Karpas-422 (cell line): ENCODE results near the gene DPYSL5. TPM values are rescaled to one million over a fixed set of nuclear protein-coding genes. Genes with fewer than 3 reads are reported as not detected.

Experiments
- DNase-seq: peaks from one replicate; pipeline ENCODE4 v3.0.0-alpha.2; 2015
- H2AFZ ChIP-seq: fragments of 200-600 bp; sonication (generic); 2 replicates; pipeline ENCODE4 v1.6.1; 2014; ENCODE audit warnings: antibody characterized with exemption, low read length, mixed read lengths
- H3K27ac ChIP-seq: fragments of 200-600 bp; sonication (generic); 2 replicates; pipeline ENCODE4 v1.5.1; 2014; ENCODE audit warnings: mild to moderate bottlenecking, low read length, moderate library complexity
- H3K27me3 ChIP-seq: fragments of 200-600 bp; sonication (generic); 2 replicates; pipeline ENCODE4 v1.6.1; 2014; ENCODE audit warnings: low read length, mixed read lengths
- H3K36me3 ChIP-seq: fragments of 200-600 bp; sonication (generic); 2 replicates; pipeline ENCODE4 v1.6.1; 2014; ENCODE audit warnings: low read length, mixed read lengths; ENCODE audit not compliant: insufficient read depth
- H3K4me1 ChIP-seq: fragments of 200-600 bp; sonication (generic); 2 replicates; pipeline ENCODE4 v1.6.1; 2014; ENCODE audit warnings: mild to moderate bottlenecking, low read length, mixed read lengths
- H3K4me2 ChIP-seq: fragments of 200-600 bp; sonication (generic); 2 replicates; pipeline ENCODE4 v1.6.1; 2014; ENCODE audit warnings: low read length, low read depth, mild to moderate bottlenecking; ENCODE audit not compliant: poor library complexity, severe bottlenecking
- H3K4me3 ChIP-seq: fragments of 200-600 bp; sonication (generic); 2 replicates; pipeline ENCODE4 v1.5.1; 2014; ENCODE audit warnings: mild to moderate bottlenecking, antibody characterized with exemption, low read length, mixed read lengths
- H3K79me2 ChIP-seq: fragments of 200-600 bp; sonication (generic); 2 replicates; pipeline ENCODE4 v1.6.1; 2014; ENCODE audit warnings: mild to moderate bottlenecking, low read length, mixed read lengths
- H3K9ac ChIP-seq: fragments of 200-600 bp; sonication (generic); 2 replicates; pipeline ENCODE4 v1.6.0; 2014; ENCODE audit warnings: low read length
- H3K9me2 ChIP-seq: fragments of 200-600 bp; sonication (generic), shearing (Covaris generic); replicated peaks from 2 replicates; pipeline ENCODE4 v1.6.0; 2014; ENCODE audit warnings: mild to moderate bottlenecking, low read length, moderate library complexity; ENCODE audit not compliant: insufficient read depth
- H3K9me3 ChIP-seq: fragments of 300-700, 200-600 bp; sonication (generic); 2 replicates; pipeline ENCODE4 v1.6.1; 2014; ENCODE audit warnings: low read length, mixed read lengths
- H4K20me1 ChIP-seq: fragments of 200-600 bp; sonication (generic); 2 replicates; pipeline ENCODE4 v1.6.1; 2014; ENCODE audit warnings: mild to moderate bottlenecking, antibody characterized with exemption, low read length, low read depth; ENCODE audit not compliant: insufficient read depth
- total RNA-seq: library from RNA; depleted of rRNA; stranded (reverse); fragments of >200 nt; shearing (Covaris generic); gene quantifications from 2 replicates; pipeline ENCODE4 v1.2.3, GENCODE V29; 2014; ENCODE audit warnings: low replicate concordance

DPYSL5 gene
- total RNA-seq, 1 experiment from 2014 or later, result not detected

DNA sequence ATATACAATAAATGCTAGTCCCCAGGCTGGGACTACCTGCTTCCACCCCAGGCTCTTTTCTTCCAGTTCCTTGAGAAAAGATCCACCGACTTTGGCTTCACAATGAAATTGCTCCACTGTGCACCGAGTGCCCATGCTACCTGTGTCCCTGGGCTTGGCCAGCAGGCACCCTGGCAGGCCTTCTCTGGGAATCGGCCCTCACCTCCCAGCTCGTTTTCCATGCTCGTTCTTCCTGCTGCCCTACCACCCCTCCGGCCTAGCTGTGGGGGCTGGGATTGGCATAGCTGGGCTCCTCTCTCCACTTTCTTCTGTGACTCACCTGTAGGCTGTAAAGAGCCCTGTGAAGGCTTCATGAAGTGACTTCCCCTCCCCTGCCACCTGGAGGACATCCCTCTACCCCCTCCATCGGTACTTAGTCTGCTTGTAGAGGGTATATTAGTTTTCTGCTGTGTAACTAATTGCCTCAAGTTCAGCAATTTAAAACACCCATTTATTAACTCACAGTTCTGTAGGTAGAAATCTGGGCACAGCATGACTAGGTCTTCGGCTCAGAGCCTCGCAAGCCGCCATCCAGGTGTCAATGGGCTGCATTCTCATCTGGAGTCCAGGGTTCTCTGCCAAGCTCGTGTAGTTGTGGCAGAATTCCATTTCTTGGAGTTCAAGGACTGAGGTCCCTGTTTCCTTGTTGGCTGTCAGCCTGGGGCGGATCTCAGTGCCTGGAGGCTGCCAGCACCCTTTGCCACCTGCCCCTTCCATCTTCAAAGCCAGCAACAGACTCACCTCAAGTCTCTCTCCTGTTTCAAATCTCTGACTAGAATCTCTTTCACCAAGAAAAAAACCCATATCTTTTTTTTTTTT lies 57.6 kb downstream of the DPYSL5 start:
- Histone ChIP-seq H3K4me3 (peak overlapping the region; percentile 53), H4K20me1 (no peaks in the 10 kb centered on the region), H3K9me2 (no peaks in the 10 kb centered on the region), H3K27ac (peak overlapping the region; percentile 97), H3K27me3 (no peaks in the 10 kb centered on the region), H3K9me3 (0 out of 2 replicates have a peak, but pooled peaks cover 3% of the 10 kb centered on the region), H3K79me2 (no peaks in the 10 kb centered on the region), H3K4me1 (peaks cover 88% of the 10 kb centered on the region), H3K9ac (peak overlapping the region; percentile 71), H2AFZ (peak overlapping the region; percentile 69; the same call in 1 of the 2 replicates), H3K4me2 (peak overlapping the region; percentile 69), H3K36me3 (no peaks in the 10 kb centered on the region)
- peak; percentile 73 for DNase-seq

DNA sequence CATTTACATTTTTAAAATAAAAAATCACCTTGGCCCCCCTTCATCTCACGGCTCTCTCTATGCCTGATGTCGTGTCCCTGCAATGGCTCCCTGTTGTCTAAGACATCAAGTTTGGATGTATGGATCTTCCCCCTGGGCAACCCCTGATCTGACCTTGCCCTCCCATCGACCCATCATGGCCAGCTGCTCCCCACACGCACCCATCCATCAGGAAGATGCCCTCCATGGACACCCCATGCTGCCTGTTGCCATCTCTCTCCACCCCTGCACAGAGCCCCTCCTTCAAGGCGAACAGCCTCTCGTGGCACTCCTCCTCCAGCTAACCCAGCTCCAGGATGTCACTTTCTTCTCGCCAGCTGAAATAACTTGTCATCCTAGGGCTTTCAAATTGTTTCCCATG lies 59.5 kb downstream of the DPYSL5 start:
- Histone ChIP-seq H3K9me2 (no peaks in the 10 kb centered on the region), H3K9ac (peak overlapping the region; percentile 43; the same call in 1 of the 2 replicates), H3K9me3 (0 out of 2 replicates have a peak, but pooled peaks cover 3% of the 10 kb centered on the region), H3K36me3 (no peaks in the 10 kb centered on the region), H4K20me1 (no peaks in the 10 kb centered on the region), H3K27me3 (no peaks in the 10 kb centered on the region), H3K4me3 (no peak overlapping the region), H3K27ac (peak overlapping the region; percentile 93), H3K4me1 (peaks cover 70% of the 10 kb centered on the region), H3K4me2 (peak overlapping the region; percentile 57), H2AFZ (peak overlapping the region; percentile 72), H3K79me2 (no peaks in the 10 kb centered on the region)
- DNase-seq, result no peak

DNA sequence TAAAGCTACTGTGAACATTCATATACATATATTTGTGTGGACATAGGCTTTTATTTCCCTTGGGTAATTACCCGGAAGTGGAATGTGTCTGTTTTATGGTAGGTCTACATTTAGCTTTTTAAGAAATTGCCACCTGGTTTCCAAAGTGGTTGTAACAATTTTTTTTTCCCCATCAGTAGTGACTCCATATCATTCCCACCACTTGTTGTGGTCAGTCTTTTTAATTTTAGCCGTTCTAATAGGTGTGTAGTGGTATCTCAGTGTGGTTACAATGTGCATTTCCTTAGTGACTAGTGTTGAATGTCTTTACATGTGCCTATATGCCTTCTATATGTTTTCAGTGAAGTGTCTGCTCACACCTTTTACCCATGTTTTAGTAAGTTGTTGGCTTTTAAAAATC lies 62.2 kb downstream of the DPYSL5 start:
- Histone ChIP-seq H3K79me2 (no peaks in the 10 kb centered on the region), H4K20me1 (no peaks in the 10 kb centered on the region), H3K36me3 (no peaks in the 10 kb centered on the region), H3K9me2 (no peaks in the 10 kb centered on the region), H3K27me3 (no peaks in the 10 kb centered on the region), H2AFZ (no peak overlapping the region), H3K9me3 (0 out of 2 replicates have a peak, but pooled peaks cover 3% of the 10 kb centered on the region), H3K4me3 (no peak overlapping the region), H3K27ac (no peak overlapping the region), H3K4me1 (peaks cover 43% of the 10 kb centered on the region), H3K4me2 (no peak overlapping the region), H3K9ac (no peak overlapping the region)
- no peak for DNase-seq

DNA sequence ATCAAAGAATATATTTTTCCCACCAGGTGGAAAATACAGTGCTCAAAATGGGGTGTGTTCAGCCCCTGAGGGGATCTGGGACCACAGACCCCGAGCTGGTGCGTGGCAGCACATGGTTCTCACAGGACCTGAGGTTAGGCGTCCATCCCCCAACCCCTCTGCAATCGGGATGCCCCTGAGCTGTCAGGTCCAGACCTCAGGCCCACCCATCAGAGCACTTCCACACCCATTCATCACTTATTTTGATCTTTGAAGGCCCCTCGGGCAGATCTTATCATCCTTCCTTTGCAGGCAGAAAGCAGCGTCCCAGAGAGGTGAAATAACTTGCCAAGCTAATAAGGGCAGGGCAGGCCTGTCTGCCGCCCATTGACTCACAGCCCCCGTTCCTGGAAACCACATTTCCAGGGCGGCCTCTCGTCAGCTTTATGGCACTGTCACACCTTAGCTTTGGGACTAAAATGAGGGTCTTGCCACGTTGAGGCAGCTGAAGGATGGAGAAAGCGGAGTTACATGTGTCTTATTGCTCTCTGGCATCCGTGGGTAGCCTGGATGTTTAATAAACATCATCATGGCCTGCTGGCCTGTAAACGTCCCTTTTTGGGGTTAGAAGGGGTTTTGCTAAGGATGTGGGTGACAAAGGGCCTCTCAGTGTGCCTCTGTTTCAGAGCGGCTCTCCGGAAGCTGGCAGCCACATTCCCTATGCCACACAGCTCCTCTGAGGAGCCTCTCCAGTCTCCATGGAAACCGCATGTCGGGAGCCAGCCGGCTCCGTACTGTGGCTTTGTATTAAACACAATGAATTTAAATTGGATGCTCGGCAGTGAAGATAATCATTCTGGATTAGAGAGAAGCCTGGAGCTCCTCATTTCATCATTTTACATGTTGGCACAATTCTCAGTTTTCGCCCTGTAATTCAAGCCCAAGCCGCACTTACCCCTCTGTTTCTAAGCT lies 64.3 kb downstream of the DPYSL5 start:
- H3K4me2 ChIP-seq, result no peak overlapping the region
- no peak overlapping the region for H3K9ac ChIP-seq
- DNase-seq, result no peak

DNA sequence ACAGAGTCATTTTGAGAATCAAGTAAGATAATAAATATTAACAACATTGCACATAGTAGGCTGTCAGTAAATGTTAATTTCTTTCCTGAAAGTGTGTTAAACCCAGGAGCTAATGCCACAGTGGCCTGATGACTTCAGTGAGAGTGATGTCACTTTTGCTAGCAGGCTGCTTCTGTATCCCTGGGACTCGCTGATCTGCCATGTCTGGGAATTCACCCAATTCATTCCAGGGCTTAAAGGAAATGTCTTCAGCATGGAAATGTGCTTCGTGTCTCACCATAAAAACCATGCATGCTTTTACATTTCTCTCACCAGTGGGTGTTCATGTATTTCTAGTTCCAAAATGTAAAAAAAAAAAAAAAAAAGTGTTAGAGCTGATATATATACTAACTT lies 65.7 kb downstream of the DPYSL5 start:
- no peak overlapping the region for H3K9ac ChIP-seq
- 0 out of 2 replicates have a peak, but pooled peaks cover 3% of the 10 kb centered on the region for H3K9me3 ChIP-seq
- no peaks in the 10 kb centered on the region for H3K27me3 ChIP-seq
- H3K4me2 ChIP-seq, result no peak overlapping the region
- no peaks in the 10 kb centered on the region for H3K9me2 ChIP-seq
- H3K36me3 ChIP-seq, result no peaks in the 10 kb centered on the region
- H4K20me1 ChIP-seq, result no peaks in the 10 kb centered on the region
- DNase-seq, result no peak
- H3K79me2 ChIP-seq, result no peaks in the 10 kb centered on the region
- H2AFZ ChIP-seq, result no peak overlapping the region
- H3K4me1 ChIP-seq, result peaks cover 14% of the 10 kb centered on the region
- H3K4me3 ChIP-seq, result no peak overlapping the region
- no peak overlapping the region for H3K27ac ChIP-seq

More for the DNA sequence above, 64.3 kb downstream of the DPYSL5 start:
- 0 out of 2 replicates have a peak, but pooled peaks cover 3% of the 10 kb centered on the region for H3K9me3 ChIP-seq
- peak overlapping the region; percentile 57; the same call in 1 of the 2 replicates for H2AFZ ChIP-seq
- peaks cover 27% of the 10 kb centered on the region for H3K4me1 ChIP-seq
- no peaks in the 10 kb centered on the region for H3K9me2 ChIP-seq
- H3K27ac ChIP-seq, result no peak overlapping the region
- no peak overlapping the region for H3K4me3 ChIP-seq
- no peaks in the 10 kb centered on the region for H3K79me2 ChIP-seq
- no peaks in the 10 kb centered on the region for H4K20me1 ChIP-seq
- H3K36me3 ChIP-seq, result no peaks in the 10 kb centered on the region
- no peaks in the 10 kb centered on the region for H3K27me3 ChIP-seq

DNA sequence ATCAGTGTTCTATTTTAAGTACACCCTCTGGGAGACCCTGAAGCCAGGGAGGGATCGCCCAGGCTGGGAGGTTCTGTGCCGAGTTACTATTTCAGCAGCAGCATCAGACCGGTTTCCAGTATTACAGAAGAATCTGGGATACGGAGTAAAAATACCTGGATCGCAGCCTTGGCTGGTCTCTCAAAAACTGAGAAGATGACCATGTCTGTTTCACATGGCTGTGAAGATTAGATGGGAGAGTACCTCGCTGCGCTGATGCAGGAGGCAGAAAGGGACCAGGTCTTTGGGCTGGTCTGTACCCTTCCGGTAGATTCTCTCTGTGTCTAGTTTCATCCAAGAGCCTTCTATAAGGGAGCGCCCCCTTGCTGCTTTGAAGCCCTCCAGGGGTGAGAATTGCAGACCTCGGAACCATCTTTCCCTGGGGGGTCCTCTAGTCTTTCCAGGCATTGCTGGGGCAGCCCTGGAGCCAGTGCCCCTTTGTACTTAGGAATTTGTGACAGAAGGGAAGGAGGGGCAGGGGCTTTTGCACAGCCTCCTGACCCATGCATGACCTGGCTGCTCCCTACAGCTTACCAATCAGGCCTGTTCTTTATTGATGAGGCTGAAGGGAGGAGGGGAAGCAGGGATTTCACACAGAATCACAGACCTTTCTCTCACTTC lies 66.2 kb downstream of the DPYSL5 start:
- no peaks in the 10 kb centered on the region for H4K20me1 ChIP-seq
- no peak overlapping the region for H3K27ac ChIP-seq

DNA sequence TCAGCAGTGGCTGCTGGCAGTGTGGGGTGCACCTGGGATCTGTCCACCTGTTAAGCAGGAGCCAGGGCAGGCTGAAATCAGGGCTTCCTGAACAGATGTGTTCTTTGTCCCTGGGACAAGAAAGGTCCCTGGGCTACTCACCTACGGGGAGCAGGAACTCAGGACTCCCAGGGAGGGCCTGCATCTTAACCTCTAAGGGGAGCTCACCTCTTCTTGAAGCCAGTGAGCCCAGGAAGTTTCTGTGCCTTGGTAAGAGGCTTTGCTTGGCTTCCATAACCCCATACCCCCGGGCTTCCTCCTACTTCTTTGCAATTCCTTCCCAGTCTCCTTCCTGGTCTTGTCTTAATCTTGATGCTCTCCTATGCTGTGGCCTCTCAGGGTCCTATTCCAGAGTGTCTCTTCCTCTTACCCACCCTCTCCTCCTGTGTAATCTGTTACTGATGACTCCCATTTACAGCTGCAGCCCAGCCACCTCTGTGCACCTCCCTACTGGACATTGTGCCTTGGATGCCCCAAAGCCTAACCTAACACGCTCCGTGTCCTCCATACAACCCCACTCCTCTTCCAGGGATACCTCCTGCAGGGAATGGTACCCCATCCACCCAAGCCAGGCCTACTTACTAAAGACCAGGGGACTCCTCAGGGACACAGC lies 66.9 kb downstream of the DPYSL5 start:
- peaks cover 2% of the 10 kb centered on the region; the same call in 1 of the 2 replicates for H3K4me1 ChIP-seq
- H3K9ac ChIP-seq, result no peak overlapping the region
- H2AFZ ChIP-seq, result no peak overlapping the region
- H4K20me1 ChIP-seq, result no peaks in the 10 kb centered on the region
- no peak overlapping the region for H3K4me3 ChIP-seq
- H3K36me3 ChIP-seq, result no peaks in the 10 kb centered on the region
- no peak for DNase-seq
- 0 out of 2 replicates have a peak, but pooled peaks cover 3% of the 10 kb centered on the region for H3K9me3 ChIP-seq
- no peaks in the 10 kb centered on the region for H3K79me2 ChIP-seq
- no peaks in the 10 kb centered on the region for H3K27me3 ChIP-seq
- no peak overlapping the region for H3K4me2 ChIP-seq
- no peaks in the 10 kb centered on the region for H3K9me2 ChIP-seq
- no peak overlapping the region for H3K27ac ChIP-seq

More for the DNA sequence above, 66.2 kb downstream of the DPYSL5 start:
- Histone ChIP-seq H3K79me2 (no peaks in the 10 kb centered on the region), H3K9me3 (0 out of 2 replicates have a peak, but pooled peaks cover 3% of the 10 kb centered on the region), H3K4me1 (peaks cover 9% of the 10 kb centered on the region), H3K9me2 (no peaks in the 10 kb centered on the region), H3K4me2 (no peak overlapping the region), H3K9ac (no peak overlapping the region), H3K27me3 (no peaks in the 10 kb centered on the region), H3K4me3 (no peak overlapping the region), H2AFZ (no peak overlapping the region), H3K36me3 (no peaks in the 10 kb centered on the region)
- DNase-seq, result no peak
